ENCODE data around the gene BIRC7. TPM values are rescaled to one million over a fixed set of nuclear protein-coding genes. Genes with fewer than 3 reads are reported as not detected.

The BIRC7 gene
- total RNA-seq, result not detected

GRCh38 chr20:63235399-63235983, at the start of gene BIRC7:
Gene BIRC7, plus strand, starts transcription at chr20:63235905. Its CDS starts 192 bp downstream, at chr20:63236097.
- Histone ChIP-seq H3K27me3 (no peaks in the 10 kb centered on the region), H3K9ac (ENCODE audit: low read depth in 2 of 2, low read length in 2 of 2) (no peak within 1 kb of the TSS), H3K36me3 (no peaks in the 10 kb centered on the region), H3K4me1 (no peaks in the 10 kb centered on the region), H3K4me3 (no peak within 1 kb of the TSS), H3K27ac (no peak within 1 kb of the TSS), H3K9me3 (no peaks in the 10 kb centered on the region)
- TF ChIP-seq CTCF (IDR thresholded peaks at IDR 0.05), result no peak
- intact Hi-C loops (cut with DNase I), result no loop called here
- no peak for DNase-seq

GRCh38 chr20:63186084-63186483, 49.6 kb upstream of the BIRC7 start:
- no peaks in the 10 kb centered on the region for H3K9me3 ChIP-seq
- no peak overlapping the region for H3K4me3 ChIP-seq
- intact Hi-C loops (cut with DNase I), result no loop called here
- no peak for TF ChIP-seq CTCF (IDR thresholded peaks at IDR 0.05)
- H3K36me3 ChIP-seq, result no peaks in the 10 kb centered on the region
- no peaks in the 10 kb centered on the region for H3K27me3 ChIP-seq
- no peak overlapping the region for H3K27ac ChIP-seq
- H3K4me1 ChIP-seq, result no peaks in the 10 kb centered on the region
- H3K9ac ChIP-seq (ENCODE audit: low read depth in 2 of 2, low read length in 2 of 2), result no peak overlapping the region
- DNase-seq, result no peak

- H3K36me3 ChIP-seq, result no peaks in the 10 kb centered on the region
- H3K4me3 ChIP-seq, result no peak overlapping the region
- no peaks in the 10 kb centered on the region for H3K9me3 ChIP-seq
- no peak overlapping the region for H3K9ac ChIP-seq (ENCODE audit: low read depth in 2 of 2, low read length in 2 of 2)
- intact Hi-C loops (cut with DNase I), result no loop called here
- no peak for TF ChIP-seq CTCF (IDR thresholded peaks at IDR 0.05)
- peak; percentile 35 for DNase-seq
- no peaks in the 10 kb centered on the region for H3K27me3 ChIP-seq
- H3K4me1 ChIP-seq, result no peaks in the 10 kb centered on the region
- H3K27ac ChIP-seq, result no peak overlapping the region
Measured at GRCh38 chr20:63186528-63187316, 49.0 kb upstream of the BIRC7 start.

- DNase-seq, result no peak
- H3K27me3 ChIP-seq, result no peaks in the 10 kb centered on the region
- H3K4me1 ChIP-seq, result no peaks in the 10 kb centered on the region
- H3K36me3 ChIP-seq, result no peaks in the 10 kb centered on the region
- no peaks in the 10 kb centered on the region for H3K9me3 ChIP-seq
- no peak overlapping the region for H3K27ac ChIP-seq
- TF ChIP-seq CTCF (IDR thresholded peaks at IDR 0.05), result no peak
- H3K9ac ChIP-seq (ENCODE audit: low read depth in 2 of 2, low read length in 2 of 2), result no peak overlapping the region
- intact Hi-C loops (cut with DNase I), result no loop called here
- no peak overlapping the region for H3K4me3 ChIP-seq
Measured at GRCh38 chr20:63187338-63188158, 48.2 kb upstream of the BIRC7 start.

- no peak for TF ChIP-seq CTCF (IDR thresholded peaks at IDR 0.05)
- no peaks in the 10 kb centered on the region for H3K4me1 ChIP-seq
- DNase-seq, result no peak
- H3K36me3 ChIP-seq, result no peaks in the 10 kb centered on the region
- no peak overlapping the region for H3K4me3 ChIP-seq
- no peak overlapping the region for H3K27ac ChIP-seq
- no peaks in the 10 kb centered on the region for H3K27me3 ChIP-seq
- H3K9ac ChIP-seq (ENCODE audit: low read depth in 2 of 2, low read length in 2 of 2), result no peak overlapping the region
- intact Hi-C loops (cut with DNase I), result no loop called here
- no peaks in the 10 kb centered on the region for H3K9me3 ChIP-seq
Measured at GRCh38 chr20:63188159-63188442, 47.6 kb upstream of the BIRC7 start.

Data from colonic mucosa (tissue), 4 donors.